Measurements from ENCODE around the gene UBTD2.

The UBTD2 gene

GRCh38 chr5:172173564-172174153, 109.9 kb downstream of the UBTD2 start:
- no peak overlapping the region for H3K27ac ChIP-seq
- TF ChIP-seq CTCF (IDR thresholded peaks at IDR 0.05) (no peak), ZFX (IDR thresholded peaks at IDR 0.05; ENCODE audit: borderline replicate concordance) (no peak)

- TF ChIP-seq CTCF (IDR thresholded peaks at IDR 0.05) (no peak), ZFX (IDR thresholded peaks at IDR 0.05; ENCODE audit: borderline replicate concordance) (no peak)
- H3K27ac ChIP-seq: no peak overlapping the region
These were observed 110.5 kb downstream of the UBTD2 start for GRCh38 chr5:172172912-172173563.

- no peak overlapping the region for H3K27ac ChIP-seq
- TF ChIP-seq ZFX (IDR thresholded peaks at IDR 0.05; ENCODE audit: borderline replicate concordance) (no peak), CTCF (IDR thresholded peaks at IDR 0.05) (no peak)
These were observed 112.4 kb downstream of the UBTD2 start for GRCh38 chr5:172171118-172171517.

GRCh38 chr5:172170251-172170701, 113.3 kb downstream of the UBTD2 start:
- TF ChIP-seq ZFX (IDR thresholded peaks at IDR 0.05; ENCODE audit: borderline replicate concordance): no peak
- TF ChIP-seq CTCF (IDR thresholded peaks at IDR 0.05): no peak
- H3K27ac ChIP-seq: no peak overlapping the region

- TF ChIP-seq CTCF (IDR thresholded peaks at IDR 0.05) (no peak), ZFX (IDR thresholded peaks at IDR 0.05; ENCODE audit: borderline replicate concordance) (no peak)
- no peak overlapping the region for H3K27ac ChIP-seq
These were observed 114.3 kb downstream of the UBTD2 start for GRCh38 chr5:172169216-172169615.

- TF ChIP-seq ZFX (IDR thresholded peaks at IDR 0.05; ENCODE audit: borderline replicate concordance) (no peak), CTCF (IDR thresholded peaks at IDR 0.05) (no peak)
- H3K27ac ChIP-seq: no peak overlapping the region
These were observed 115.3 kb downstream of the UBTD2 start for GRCh38 chr5:172168311-172168710.

- H3K27ac ChIP-seq: no peak overlapping the region
- TF ChIP-seq ZFX (IDR thresholded peaks at IDR 0.05; ENCODE audit: borderline replicate concordance): no peak
- no peak for TF ChIP-seq CTCF (IDR thresholded peaks at IDR 0.05)
These were observed 115.7 kb downstream of the UBTD2 start for GRCh38 chr5:172167895-172168294.
